H7 (cell line): ENCODE data around the gene TMEM81. TPM values are rescaled to one million over a fixed set of nuclear protein-coding genes. Genes with fewer than 3 reads are reported as not detected.

Source experiments
- DNase-seq: peaks from one replicate; pipeline ENCODE4 v3.0.0; 2012
- H3K27me3 ChIP-seq: 2 replicates; pipeline ENCODE4 v1.6.0; 2011; ENCODE audit warnings: mild to moderate bottlenecking, low read length; ENCODE audit not compliant: control insufficient read depth, insufficient read depth
- H3K36me3 ChIP-seq: replicated peaks from 2 replicates; pipeline ENCODE4 v1.5.1; 2011; ENCODE audit warnings: low read length; ENCODE audit not compliant: control insufficient read depth, insufficient read depth
- H3K4me3 ChIP-seq: 2 replicates; pipeline ENCODE4 v1.5.1; 2011; ENCODE audit warnings: low read depth, mild to moderate bottlenecking, control low read depth, low read length, moderate library complexity; ENCODE audit not compliant: insufficient read depth
- total RNA-seq: library from RNA; depleted of rRNA; stranded (reverse); fragments of >200 nt; shearing (Covaris generic); gene quantifications from 2 replicates; pipeline ENCODE4 v1.2.3, GENCODE V29; 2014

Gene TMEM81
- total RNA-seq, 1 experiment from 2014 or later, result 1.9 TPM

- Histone ChIP-seq H3K4me3 (no peak overlapping the region), H3K27me3 (no peaks in the 10 kb centered on the region), H3K36me3 (no peaks in the 10 kb centered on the region)
- no peak for DNase-seq
Observed at GRCh38 chr1:205071028-205071409, 13.2 kb downstream of the TMEM81 start.

GRCh38 chr1:205069371-205070125 is 14.7 kb downstream of the TMEM81 start:
- Histone ChIP-seq H3K36me3 (no peaks in the 10 kb centered on the region), H3K4me3 (no peak overlapping the region), H3K27me3 (no peaks in the 10 kb centered on the region)
- DNase-seq, result no peak

GRCh38 chr1:205068457-205069040 is 15.7 kb downstream of the TMEM81 start:
- no peak for DNase-seq
- Histone ChIP-seq H3K27me3 (no peaks in the 10 kb centered on the region), H3K36me3 (no peaks in the 10 kb centered on the region), H3K4me3 (no peak overlapping the region)

DNA sequence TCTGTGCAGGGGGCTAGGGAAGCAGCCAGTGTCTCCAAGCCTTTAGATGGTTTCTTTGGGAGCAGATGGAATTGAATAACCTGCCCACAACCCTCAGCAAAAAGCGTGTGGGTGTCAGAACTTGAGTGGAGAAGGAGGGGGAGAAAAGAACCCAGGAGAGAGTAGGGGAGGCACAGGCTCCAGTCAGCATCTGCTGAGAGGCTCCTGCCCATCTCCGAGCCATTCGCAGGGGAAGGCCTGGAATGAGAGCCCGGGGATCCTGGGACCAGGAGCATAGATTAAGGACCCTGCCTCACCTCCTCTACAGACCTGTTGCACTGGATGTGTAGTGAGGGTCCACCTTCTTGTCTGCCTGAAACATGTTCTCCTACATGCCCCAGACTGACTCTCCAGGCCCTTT is 16.3 kb downstream of the TMEM81 start:
- no peak overlapping the region for H3K4me3 ChIP-seq

DNA sequence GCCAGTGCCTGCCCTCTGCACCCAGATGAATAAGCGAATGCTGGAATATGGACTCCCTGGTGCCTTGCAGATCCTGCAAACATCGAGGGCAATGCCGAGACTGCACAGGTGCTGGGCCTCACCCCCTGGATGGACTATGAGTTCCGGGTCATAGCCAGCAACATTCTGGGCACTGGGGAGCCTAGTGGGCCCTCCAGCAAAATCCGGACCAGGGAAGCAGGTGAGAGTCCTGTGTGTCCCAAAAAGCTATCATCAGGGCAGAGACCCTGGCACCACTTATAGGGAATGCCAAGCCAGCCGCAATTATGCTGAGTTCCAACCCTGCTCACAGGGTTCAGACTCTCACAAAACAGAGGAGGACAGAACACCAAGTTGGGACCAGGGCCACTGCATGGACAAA is 17.2 kb downstream of the TMEM81 start:
- H3K4me3 ChIP-seq, result no peak overlapping the region
- DNase-seq, result no peak

More for the DNA sequence above, 16.3 kb downstream of the TMEM81 start:
- H3K36me3 ChIP-seq, result no peaks in the 10 kb centered on the region
- DNase-seq, result no peak
- H3K27me3 ChIP-seq, result no peaks in the 10 kb centered on the region

DNA sequence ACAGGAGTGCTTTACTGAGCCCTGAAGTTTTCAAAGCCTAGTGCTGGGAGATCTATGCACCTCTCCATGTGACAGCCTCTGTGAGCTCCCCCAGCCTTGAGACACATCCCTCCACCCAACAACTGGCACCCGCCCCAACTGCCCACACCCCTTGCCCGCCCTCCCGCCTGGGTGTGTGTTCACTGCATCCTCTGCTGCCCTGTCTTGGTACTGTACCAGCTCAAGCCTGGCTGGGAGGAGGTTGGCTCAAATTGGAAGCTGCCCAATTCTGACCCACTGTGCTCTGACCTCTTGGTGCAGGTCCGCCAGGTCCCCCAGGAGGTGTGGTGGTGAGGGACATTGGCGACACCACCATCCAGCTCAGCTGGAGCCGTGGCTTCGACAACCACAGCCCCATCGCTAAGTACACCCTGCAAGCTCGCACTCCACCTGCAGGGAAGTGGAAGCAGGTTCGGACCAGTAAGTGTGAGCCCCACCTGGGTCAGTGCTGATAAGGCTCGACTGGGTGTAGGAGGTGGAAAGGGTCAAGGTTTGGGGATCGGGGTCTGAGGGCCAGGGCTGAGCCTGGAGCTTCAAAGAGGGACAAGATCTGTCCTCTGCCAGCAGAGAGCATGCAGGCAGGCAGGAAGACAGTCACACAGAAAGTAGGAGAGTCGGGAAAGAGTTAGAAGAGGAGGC is 18.0 kb downstream of the TMEM81 start:
- H3K36me3 ChIP-seq, result no peaks in the 10 kb centered on the region
- DNase-seq, result peak; percentile 89
- H3K4me3 ChIP-seq, result no peak overlapping the region
- no peaks in the 10 kb centered on the region for H3K27me3 ChIP-seq

More for the DNA sequence above, 17.2 kb downstream of the TMEM81 start:
- Histone ChIP-seq H3K36me3 (no peaks in the 10 kb centered on the region), H3K27me3 (no peaks in the 10 kb centered on the region)

DNA sequence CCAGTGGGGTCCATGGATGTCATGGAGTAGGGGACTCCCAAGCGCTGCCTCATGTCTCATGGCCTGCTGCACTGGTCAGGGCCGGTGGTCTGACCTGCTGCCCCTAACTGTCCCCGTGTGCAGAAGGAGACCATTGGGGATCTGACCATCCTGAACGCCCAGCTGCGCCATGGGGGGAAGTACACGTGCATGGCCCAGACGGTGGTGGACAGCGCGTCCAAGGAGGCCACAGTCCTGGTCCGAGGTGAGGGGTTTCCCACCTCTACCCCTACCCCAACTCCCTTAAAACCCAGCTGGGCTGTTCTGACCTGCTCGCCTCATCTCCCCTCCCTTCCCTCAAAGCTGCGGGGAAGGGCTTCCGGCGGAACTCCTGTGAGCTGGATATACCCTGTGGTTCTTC is 18.6 kb downstream of the TMEM81 start:
- Histone ChIP-seq H3K36me3 (no peaks in the 10 kb centered on the region), H3K4me3 (no peak overlapping the region), H3K27me3 (no peaks in the 10 kb centered on the region)
- DNase-seq, result peak; percentile 43

DNA sequence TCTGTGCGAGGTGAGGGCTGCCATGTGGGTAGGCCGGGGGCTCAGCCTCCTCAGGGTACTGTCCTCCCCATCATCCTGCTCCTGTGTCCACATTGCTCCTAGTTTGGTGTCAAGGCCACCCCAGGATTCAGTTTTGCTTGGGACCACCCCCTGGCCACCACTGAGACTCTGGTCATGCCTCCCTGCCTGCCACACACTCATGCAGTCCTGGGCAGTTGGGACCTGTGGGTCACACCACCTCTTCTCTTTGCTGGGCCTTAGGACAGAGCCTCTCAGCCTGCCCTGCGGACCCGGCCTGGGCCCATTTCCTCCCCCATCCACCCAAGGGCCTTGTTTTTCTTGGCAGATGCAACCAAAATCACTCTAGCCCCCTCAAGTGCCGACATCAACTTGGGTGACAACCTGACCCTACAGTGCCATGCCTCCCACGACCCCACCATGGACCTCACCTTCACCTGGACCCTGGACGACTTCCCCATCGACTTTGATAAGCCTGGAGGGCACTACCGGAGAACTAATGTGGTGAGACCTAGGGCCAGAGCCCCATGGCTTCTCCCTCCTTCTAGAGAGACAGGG is 19.4 kb downstream of the TMEM81 start:
- H3K4me3 ChIP-seq, result no peak overlapping the region
- no peak for DNase-seq
- H3K27me3 ChIP-seq, result no peaks in the 10 kb centered on the region

GRCh38 chr1:205064301-205064700 is 20.0 kb downstream of the TMEM81 start:
- no peaks in the 10 kb centered on the region for H3K27me3 ChIP-seq
- DNase-seq, result no peak
- H3K36me3 ChIP-seq, result no peaks in the 10 kb centered on the region
- no peak overlapping the region for H3K4me3 ChIP-seq

More for the DNA sequence above, 19.4 kb downstream of the TMEM81 start:
- H3K36me3 ChIP-seq, result no peaks in the 10 kb centered on the region

DNA sequence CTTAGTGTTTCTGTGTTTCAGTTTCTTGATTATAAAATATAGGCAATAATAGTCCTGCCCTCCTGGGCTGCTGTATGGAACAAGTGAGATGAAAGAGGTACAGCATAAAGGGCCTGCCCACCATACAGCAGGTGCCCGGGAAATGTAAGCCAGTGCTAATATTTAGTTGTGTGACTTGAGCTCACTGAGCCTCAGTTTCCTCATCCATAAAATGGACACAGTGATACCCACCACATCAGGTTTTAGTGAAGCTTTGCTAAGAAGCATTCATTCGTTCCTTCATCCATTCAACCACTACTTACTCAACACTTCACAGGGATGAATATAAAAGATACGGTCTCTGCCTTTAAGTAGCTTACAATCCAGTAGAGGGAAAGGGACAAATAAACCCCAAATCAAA is 21.4 kb downstream of the TMEM81 start:
- Histone ChIP-seq H3K4me3 (no peak overlapping the region), H3K36me3 (no peaks in the 10 kb centered on the region), H3K27me3 (no peaks in the 10 kb centered on the region)
- DNase-seq, result no peak

DNA sequence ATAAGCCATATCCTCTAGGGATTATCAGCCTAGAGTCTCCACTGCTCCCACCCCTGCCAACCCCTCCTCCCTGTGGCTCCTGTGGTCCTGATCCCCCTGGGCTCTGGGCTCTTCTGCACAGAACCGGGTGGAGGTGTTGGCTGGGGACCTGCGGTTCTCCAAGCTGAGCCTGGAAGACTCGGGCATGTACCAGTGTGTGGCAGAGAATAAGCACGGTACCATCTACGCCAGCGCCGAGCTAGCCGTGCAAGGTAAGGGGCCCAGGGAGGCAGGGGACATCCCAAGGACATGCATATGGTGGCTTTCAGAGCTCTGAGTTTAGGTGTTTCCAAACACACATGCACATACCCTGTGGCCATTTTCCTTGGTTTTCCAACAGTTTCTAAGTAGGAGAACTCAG is 21.9 kb downstream of the TMEM81 start:
- DNase-seq, result no peak
- H3K36me3 ChIP-seq, result no peaks in the 10 kb centered on the region
- no peaks in the 10 kb centered on the region for H3K27me3 ChIP-seq
- no peak overlapping the region for H3K4me3 ChIP-seq

DNA sequence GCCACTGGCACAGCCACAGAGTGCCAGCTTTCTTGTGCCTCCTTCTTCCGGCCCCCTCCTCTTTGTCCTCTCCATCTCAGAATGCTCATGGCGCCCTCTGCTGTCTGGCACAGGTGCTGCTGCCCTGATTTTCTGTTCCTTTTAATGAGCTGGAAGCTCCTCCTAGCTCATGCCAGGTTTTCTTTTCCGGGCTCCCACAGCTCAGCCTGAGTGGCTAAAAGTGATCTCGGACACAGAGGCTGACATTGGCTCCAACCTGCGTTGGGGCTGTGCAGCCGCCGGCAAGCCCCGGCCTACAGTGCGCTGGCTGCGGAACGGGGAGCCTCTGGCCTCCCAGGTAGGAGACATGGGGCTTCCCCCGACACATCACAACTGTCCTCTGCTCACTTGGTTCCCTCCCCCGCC is 22.6 kb downstream of the TMEM81 start:
- peak; percentile 96 for DNase-seq
- Histone ChIP-seq H3K4me3 (no peak overlapping the region), H3K27me3 (no peaks in the 10 kb centered on the region), H3K36me3 (no peaks in the 10 kb centered on the region)

- Histone ChIP-seq H3K4me3 (no peak overlapping the region), H3K27me3 (no peaks in the 10 kb centered on the region), H3K36me3 (no peaks in the 10 kb centered on the region)
- peak; percentile 76 for DNase-seq
Observed at GRCh38 chr1:205061227-205061626, 23.0 kb downstream of the TMEM81 start.

- H3K27me3 ChIP-seq, result no peaks in the 10 kb centered on the region
- no peaks in the 10 kb centered on the region for H3K36me3 ChIP-seq
- no peak for DNase-seq
- H3K4me3 ChIP-seq, result no peak overlapping the region
Observed at GRCh38 chr1:205060746-205061145, 23.5 kb downstream of the TMEM81 start.

DNA sequence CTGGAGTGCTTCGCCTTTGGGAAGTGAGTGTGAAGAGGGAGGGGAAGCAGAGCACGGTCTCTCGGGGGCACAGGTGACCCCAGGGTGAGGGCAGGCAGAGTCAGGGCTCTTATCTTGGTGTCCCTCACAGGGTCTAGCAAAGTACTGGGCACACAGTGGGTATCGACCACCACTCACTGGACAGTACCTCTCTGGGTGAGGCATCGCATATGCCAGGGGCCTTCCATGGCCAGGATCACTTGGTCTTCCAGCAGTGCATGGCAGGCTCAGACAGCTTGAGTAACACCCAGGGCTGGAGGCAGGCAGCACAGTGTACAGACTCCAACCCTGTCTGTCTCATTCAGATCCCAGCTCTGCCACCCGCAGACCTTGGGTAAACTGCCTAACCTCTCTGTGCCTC is 24.6 kb downstream of the TMEM81 start:
- no peak overlapping the region for H3K4me3 ChIP-seq
- no peaks in the 10 kb centered on the region for H3K27me3 ChIP-seq
- no peaks in the 10 kb centered on the region for H3K36me3 ChIP-seq
- no peak for DNase-seq
